Stimulated activated memory B cell treated with anti-CD40 and anti-IgM and Interleukin-4, amounts not matched to agents 10 μg/mL and 1 μg/mL and 100 μg/mL, for 72 hours (primary cell): ENCODE data around the gene TRIOBP.
"Not testable (repeated sequence)": the region's sequence is repeated elsewhere in the genome, so short reads cannot be mapped to it uniquely, and the experiment has no call there.

Source experiments
- ATAC-seq: fragments of 150-1000 bp; cut with Tn5 transposase; 2 replicates; pipeline ENCODE4 v1.10.0; 2021
- H3K27ac Mint-ChIP-seq: one replicate; pipeline ENCODE4 v1.8.0; 2022; ENCODE audit warnings: mild to moderate bottlenecking, mixed read lengths
- H3K27me3 Mint-ChIP-seq: one replicate; pipeline ENCODE4 v1.8.0; 2022; ENCODE audit warnings: mixed read lengths
- H3K36me3 Mint-ChIP-seq: one replicate; pipeline ENCODE4 v1.8.0; 2022; ENCODE audit warnings: mixed read lengths
- H3K4me1 Mint-ChIP-seq: one replicate; pipeline ENCODE4 v1.8.0; 2022; ENCODE audit warnings: mixed read lengths
- H3K4me3 Mint-ChIP-seq: one replicate; pipeline ENCODE4 v1.8.0; 2022; ENCODE audit warnings: mild to moderate bottlenecking, moderate library complexity, mixed read lengths
- H3K9me3 Mint-ChIP-seq: one replicate; pipeline ENCODE4 v1.8.0; 2022; ENCODE audit warnings: mixed read lengths

TRIOBP gene

GRCh38 chr22:37696657-37697537, at the start of gene TRIOBP:
TRIOBP (plus strand) TSS chr22:37697048; CDS start chr22:37701366, 4,318 bp downstream.
- Mint-ChIP-seq H3K4me1 (peaks cover 19% of the 10 kb centered on the region), H3K9me3 (no peaks in the 10 kb centered on the region), H3K27me3 (no peaks in the 10 kb centered on the region), H3K4me3 (no peak within 1 kb of the TSS), H3K27ac (no peak within 1 kb of the TSS), H3K36me3 (peaks cover 31% of the 10 kb centered on the region)
- peak; percentile 94 for ATAC-seq

DNA sequence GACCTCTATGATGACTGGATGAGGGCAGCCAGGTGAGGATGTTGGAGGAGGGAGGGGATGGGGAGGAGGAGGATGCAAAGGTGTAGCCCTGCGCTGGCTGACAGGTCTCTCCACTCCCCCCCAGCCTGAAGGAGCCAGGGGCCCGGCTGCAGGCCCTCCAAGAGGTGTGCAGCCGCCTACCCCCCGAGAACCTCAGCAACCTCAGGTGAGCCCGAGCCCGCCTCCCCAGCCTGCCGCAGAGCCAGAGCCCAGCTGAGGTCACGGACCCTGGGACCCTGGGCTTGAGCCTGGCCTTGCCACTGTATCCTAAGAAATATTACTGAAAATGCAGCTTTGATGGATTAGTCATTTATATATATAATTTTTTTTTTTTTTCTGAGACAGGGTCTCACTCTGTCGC, 49.5 kb upstream of the TRIOBP start:
- H3K4me3 Mint-ChIP-seq: no peak overlapping the region
- H3K27ac Mint-ChIP-seq: no peak overlapping the region
- no peak for ATAC-seq
- no peaks in the 10 kb centered on the region for H3K27me3 Mint-ChIP-seq
- peaks cover 58% of the 10 kb centered on the region for H3K36me3 Mint-ChIP-seq
- H3K9me3 Mint-ChIP-seq: no peaks in the 10 kb centered on the region
- H3K4me1 Mint-ChIP-seq: peaks cover 26% of the 10 kb centered on the region

- ATAC-seq: no peak
- H3K4me1 Mint-ChIP-seq: peaks cover 20% of the 10 kb centered on the region
- H3K9me3 Mint-ChIP-seq: no peaks in the 10 kb centered on the region
- H3K4me3 Mint-ChIP-seq: no peak overlapping the region
- H3K27ac Mint-ChIP-seq: no peak overlapping the region
- H3K27me3 Mint-ChIP-seq: no peaks in the 10 kb centered on the region
- H3K36me3 Mint-ChIP-seq: peaks cover 64% of the 10 kb centered on the region
These were observed 48.9 kb upstream of the TRIOBP start for GRCh38 chr22:37647928-37648327.

DNA sequence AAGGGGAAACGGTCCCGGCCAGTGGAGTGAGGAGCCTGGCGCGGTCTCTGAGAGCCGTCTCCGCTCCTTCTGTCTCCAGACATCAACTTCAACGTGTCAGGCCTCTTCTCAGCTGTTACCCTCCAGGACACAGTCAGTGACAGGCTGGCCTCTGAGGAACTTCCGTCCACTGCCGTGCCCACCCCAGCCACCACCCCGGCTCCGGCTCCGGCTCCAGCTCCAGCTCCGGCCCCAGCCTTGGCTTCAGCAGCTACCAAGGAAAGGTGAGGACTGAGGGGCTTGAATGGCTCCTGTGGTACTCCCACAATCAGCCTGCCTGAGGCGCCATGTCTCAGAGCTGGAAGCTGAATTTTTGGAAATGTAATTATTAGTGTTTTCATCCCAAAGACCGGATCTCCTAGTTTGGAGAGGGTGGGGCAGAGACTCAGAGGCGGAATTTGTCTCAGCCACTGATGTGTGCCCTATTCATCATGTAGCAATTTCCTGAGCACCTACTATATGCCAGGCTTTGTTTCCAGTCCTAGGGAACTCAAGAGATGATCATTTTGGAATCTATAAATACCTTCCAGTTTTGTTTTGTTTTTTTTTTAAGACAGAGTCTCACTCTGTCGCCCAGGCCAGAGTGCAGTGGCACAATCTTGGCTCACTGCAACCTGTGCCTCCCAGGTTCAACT, 46.2 kb upstream of the TRIOBP start:
- Mint-ChIP-seq H3K4me3 (no peak overlapping the region), H3K9me3 (no peaks in the 10 kb centered on the region), H3K4me1 (no peaks in the 10 kb centered on the region), H3K27ac (no peak overlapping the region), H3K27me3 (no peaks in the 10 kb centered on the region), H3K36me3 (peaks cover 60% of the 10 kb centered on the region)
- no peak for ATAC-seq

DNA sequence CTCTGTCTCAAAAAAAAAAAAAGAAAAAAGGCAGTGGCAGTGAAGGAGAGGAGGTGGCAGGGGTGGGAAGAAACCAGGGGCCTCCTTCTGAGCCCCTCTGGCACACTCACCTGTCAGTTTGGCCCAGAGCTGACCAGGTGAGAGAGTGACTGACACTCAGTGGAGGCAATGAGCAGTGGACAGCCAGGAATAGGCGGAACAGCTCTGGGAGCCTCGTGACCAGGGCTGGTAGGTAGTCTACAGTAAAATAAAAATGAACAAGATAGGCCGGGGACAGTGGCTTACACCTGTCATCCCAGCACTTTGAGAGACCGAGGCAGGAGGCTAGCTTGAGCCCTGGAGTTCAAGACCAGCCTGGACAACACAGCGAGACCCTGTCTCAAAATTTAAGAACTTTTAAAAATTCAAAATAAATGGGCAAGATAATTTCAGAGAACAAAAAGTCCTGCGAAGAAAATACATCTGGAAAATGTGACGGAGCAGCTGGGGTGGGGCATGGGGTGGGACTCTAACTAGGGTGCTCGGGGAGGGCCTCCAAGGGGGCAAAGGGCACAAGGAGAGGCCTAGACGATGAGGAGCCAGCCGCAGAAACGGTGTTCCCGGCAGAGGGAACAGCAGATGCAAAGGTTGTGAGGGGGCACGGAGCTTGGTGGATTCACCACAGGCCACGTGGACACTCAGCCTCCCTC, 42.1 kb upstream of the TRIOBP start:
- Mint-ChIP-seq H3K27ac (peak overlapping the region; percentile 24), H3K4me1 (peaks cover 15% of the 10 kb centered on the region), H3K27me3 (no peaks in the 10 kb centered on the region), H3K9me3 (no peaks in the 10 kb centered on the region), H3K4me3 (no peak overlapping the region), H3K36me3 (peaks cover 33% of the 10 kb centered on the region)
- ATAC-seq: no peak

DNA sequence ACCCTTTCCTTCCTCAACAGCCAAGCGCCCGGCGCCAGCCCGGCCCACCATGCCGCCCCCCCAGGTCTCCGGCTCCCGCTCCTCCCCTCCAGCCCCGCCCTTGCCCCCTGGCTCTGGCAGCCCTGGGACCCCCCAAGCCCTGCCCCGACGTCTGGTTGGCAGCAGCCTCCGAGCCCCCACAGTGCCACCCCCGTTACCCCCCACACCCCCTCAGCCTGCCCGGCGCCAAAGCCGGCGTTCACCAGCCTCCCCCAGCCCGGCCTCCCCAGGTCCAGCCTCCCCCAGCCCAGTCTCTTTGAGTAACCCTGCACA, 41.6 kb upstream of the TRIOBP start:
- peaks cover 20% of the 10 kb centered on the region for H3K4me1 Mint-ChIP-seq
- H3K27me3 Mint-ChIP-seq: no peaks in the 10 kb centered on the region
- H3K4me3 Mint-ChIP-seq: no peak overlapping the region
- H3K36me3 Mint-ChIP-seq: peaks cover 33% of the 10 kb centered on the region
- ATAC-seq: no peak
- H3K27ac Mint-ChIP-seq: no peak overlapping the region
- no peaks in the 10 kb centered on the region for H3K9me3 Mint-ChIP-seq

- not testable (repeated sequence) for H3K4me3 Mint-ChIP-seq, H3K27me3 Mint-ChIP-seq, H3K9me3 Mint-ChIP-seq, ATAC-seq
- Mint-ChIP-seq H3K4me1 (peaks cover 34% of the 10 kb centered on the region), H3K27ac (peak overlapping the region; percentile 52), H3K36me3 (peaks cover 35% of the 10 kb centered on the region)
These were observed 40.3 kb upstream of the TRIOBP start for GRCh38 chr22:37656583-37656982.

- ATAC-seq: no peak
- Mint-ChIP-seq H3K27me3 (no peaks in the 10 kb centered on the region), H3K4me3 (peak overlapping the region; percentile 85), H3K9me3 (no peaks in the 10 kb centered on the region), H3K27ac (peak overlapping the region; percentile 92), H3K4me1 (peaks cover 45% of the 10 kb centered on the region), H3K36me3 (peaks cover 31% of the 10 kb centered on the region)
These were observed 39.2 kb upstream of the TRIOBP start for GRCh38 chr22:37657590-37658132.

DNA sequence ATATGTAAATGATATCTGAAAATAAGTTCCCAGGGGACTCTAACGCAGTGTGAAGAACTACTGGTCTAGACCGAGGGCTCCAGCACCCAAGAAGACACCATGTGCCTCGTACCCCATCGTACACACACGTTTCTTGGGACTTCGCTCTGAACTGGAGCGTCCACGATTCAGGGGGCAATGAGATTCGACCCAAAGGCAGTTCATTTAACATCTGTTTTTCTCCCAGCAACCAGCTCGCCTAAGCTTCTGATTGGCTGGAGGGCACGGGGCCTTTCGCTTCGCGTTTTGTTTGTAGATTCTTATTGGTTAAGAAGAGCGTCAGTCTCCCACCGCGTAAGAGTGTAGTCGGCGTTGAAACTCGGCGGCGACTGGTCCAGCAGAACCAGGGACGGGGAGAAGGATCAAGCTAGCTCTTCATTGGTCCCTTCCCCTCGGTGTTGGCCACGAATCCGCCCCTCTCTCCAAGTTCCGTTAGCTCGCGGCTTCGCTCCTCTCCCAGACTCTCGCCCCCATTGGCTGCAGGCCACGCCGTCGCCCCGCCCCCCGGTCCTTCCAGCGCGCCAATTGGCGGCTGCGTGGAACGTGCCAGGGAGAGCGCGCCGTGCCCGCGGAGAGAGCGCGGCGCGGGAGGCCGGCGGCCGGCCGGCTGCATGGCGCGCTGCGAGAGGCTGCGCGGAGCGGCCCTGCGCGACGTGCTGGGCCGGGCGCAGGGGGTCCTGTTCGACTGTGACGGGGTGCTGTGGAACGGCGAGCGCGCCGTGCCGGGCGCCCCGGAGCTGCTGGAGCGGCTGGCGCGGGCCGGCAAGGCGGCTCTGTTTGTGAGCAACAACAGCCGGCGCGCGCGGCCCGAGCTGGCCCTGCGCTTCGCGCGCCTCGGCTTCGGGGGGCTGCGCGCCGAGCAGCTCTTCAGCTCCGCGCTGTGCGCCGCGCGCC, 38.4 kb upstream of the TRIOBP start, which contains the start of gene PDXP:
Gene PDXP, plus strand, starts transcription at position 591 of the 933 bp plus-strand sequence. Its CDS starts 60 bp downstream, at position 651.
- ATAC-seq: peak; percentile 97
- Mint-ChIP-seq H3K4me3 (peak within 1 kb of the TSS; percentile 85), H3K36me3 (peaks cover 24% of the 10 kb centered on the region), H3K27ac (peak within 1 kb of the TSS; percentile 92), H3K9me3 (no peaks in the 10 kb centered on the region), H3K4me1 (peaks cover 47% of the 10 kb centered on the region), H3K27me3 (no peaks in the 10 kb centered on the region)

DNA sequence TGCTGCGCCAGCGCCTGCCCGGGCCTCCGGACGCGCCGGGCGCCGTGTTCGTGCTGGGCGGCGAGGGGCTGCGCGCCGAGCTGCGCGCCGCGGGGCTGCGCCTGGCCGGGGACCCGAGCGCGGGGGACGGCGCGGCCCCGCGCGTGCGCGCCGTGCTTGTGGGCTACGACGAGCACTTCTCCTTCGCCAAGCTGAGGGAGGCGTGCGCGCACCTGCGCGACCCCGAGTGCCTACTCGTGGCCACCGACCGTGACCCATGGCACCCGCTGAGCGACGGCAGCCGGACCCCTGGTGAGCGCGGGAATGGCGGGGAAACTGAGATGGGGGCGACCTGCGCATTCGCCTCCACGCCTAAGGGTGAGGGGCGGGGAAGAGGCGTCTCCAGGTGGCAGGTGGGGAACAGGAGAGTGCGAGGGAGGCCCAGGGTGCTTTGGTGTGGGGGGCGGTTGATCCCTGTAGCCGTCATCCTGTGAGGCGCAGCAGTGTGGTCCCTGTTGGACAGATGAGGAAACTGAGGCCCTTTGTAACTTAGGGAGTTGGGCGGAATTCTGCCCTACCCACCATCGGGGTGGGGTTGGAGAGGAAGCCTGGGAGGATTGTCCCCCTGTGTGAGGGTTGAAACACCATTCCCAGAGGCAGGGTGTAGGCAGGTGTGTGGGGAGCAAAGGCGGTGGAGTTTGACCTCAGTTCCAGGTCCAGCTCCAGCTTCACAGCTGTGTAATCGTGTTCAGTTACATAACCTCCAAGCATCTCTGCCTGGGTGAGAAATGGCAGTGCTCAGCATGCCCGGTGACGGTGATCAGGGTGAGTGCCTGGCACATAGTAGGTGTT, 37.6 kb upstream of the TRIOBP start:
- H3K9me3 Mint-ChIP-seq: no peaks in the 10 kb centered on the region
- no peaks in the 10 kb centered on the region for H3K27me3 Mint-ChIP-seq
- H3K4me1 Mint-ChIP-seq: peaks cover 50% of the 10 kb centered on the region
- ATAC-seq: peak; percentile 3
- H3K36me3 Mint-ChIP-seq: peaks cover 15% of the 10 kb centered on the region
- H3K4me3 Mint-ChIP-seq: peak overlapping the region; percentile 77
- peak overlapping the region; percentile 92 for H3K27ac Mint-ChIP-seq

DNA sequence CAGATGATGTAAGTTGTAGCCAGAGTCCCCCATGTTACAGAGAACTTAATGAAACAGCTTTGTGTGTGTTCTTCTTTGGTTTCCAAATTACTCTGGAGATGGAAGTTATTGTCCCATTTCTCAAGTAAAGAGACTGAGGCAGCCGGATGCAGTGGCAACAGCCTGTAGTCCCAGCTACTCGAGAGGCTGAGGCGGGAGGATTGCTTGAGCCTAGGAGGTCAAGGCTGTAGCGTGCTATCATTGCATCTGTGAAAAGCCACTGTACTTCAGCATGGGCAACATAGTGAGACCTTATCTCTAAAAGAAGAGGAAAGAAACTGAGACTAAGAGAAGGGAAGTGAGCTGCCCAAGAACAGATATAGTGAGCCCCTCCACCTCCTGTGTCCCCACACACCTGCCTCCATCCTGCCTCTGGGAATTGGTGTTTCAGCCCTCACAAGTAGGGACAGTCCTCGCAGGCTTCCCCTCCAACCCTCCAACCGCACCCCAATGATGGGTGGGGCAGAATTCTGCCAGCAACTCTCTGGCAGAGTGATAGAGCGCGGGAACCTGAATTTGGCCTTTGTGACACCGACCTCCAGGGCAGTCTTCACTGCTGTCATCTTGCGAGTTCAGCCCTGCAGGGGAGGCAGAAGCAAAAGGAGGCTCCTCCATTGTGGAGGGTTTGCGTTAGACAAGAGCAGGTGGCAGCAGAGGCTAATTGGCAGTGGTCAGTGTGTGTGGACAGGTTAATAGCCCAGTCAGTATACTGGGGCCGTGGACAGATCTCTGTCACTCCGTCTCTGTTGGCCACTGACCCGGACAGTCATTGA, 36.7 kb upstream of the TRIOBP start:
- Mint-ChIP-seq H3K4me3 (peak overlapping the region; percentile 77), H3K27ac (peak overlapping the region; percentile 92), H3K36me3 (peaks cover 12% of the 10 kb centered on the region), H3K27me3 (no peaks in the 10 kb centered on the region), H3K4me1 (peaks cover 50% of the 10 kb centered on the region), H3K9me3 (no peaks in the 10 kb centered on the region)
- no peak for ATAC-seq

DNA sequence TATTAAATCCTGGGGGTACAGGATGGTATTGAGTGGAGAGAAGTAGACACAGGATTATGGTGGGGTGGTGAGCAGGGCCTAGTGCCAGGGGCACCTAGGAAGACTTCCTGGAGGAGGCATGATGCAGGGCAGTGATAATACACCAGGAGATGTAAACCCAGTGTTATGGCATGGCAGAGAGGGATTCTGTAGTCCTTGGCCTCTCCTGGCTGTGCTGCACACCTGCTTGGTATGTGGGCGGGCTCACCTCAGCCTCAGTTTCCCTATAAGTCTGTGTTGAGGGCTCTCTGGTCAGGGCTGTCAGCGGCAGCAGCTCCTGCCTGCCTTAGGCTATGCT, 36.2 kb upstream of the TRIOBP start:
- Mint-ChIP-seq H3K36me3 (peaks cover 14% of the 10 kb centered on the region), H3K4me3 (peak overlapping the region; percentile 77), H3K27ac (peak overlapping the region; percentile 92), H3K27me3 (no peaks in the 10 kb centered on the region), H3K9me3 (no peaks in the 10 kb centered on the region), H3K4me1 (peaks cover 50% of the 10 kb centered on the region)
- ATAC-seq: no peak
